ENCODE measurements around the gene GYS2. TPM values are rescaled to one million over a fixed set of nuclear protein-coding genes. Genes with fewer than 3 reads are reported as not detected.
"Not testable (repeated sequence)": the region's sequence is repeated elsewhere in the genome, so short reads cannot be mapped to it uniquely, and the experiment has no call there.

The GYS2 gene
- total RNA-seq (under 1 TPM in 1 of 2 donors, not detected in 1; 0.15 TPM), polyA plus RNA-seq (not detected)
- long read RNA-seq, donor 1, result 0 reads
- long read RNA-seq, donor 2, result 0 reads

DNA sequence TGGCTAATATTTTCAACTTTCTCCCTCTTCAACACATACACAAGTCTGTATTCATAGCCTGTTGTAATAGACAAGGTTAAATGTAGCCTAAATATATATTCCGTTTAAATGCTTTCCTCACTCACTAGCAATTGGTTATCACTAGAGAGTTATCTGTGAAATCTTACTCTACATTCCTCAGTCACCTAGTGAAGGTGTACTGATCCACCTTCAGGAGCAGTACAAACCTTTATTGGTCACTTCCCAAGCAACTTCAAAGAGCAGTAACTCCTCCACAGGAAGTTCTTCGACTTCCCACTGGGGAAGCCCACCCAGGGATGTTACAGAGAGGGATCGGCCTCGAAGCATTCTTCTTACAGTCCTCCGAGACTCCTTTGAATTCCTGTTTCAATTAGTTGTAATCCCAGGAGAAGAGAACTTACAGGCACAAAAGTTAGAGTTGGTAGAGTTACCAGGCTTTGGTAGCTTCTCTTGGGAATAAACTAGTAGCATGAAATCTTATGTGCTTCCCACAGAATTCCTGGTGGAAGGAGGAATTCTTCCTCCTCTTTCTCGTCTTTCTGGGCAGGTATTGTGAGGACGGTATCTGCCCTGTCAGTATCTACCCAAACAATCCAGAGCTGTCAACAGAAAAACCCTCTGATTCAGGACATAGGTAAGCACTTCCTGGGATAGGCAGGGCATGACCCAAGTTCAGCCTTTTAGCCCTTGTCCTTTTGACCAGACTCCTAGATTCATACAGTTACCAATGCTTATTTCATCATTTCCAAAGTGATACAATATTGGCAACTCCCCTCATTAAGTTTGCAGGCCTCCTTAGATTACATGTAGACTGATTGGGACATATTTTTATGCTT, at the start of gene GYS2:
GYS2 (minus strand) TSS at position 603 of the 857 bp plus-strand sequence; CDS start at position 348, 255 bp downstream.
- no peaks in the 10 kb centered on the region for H3K27me3 ChIP-seq (ENCODE audit: control insufficient read depth in 1 of 2, insufficient read depth in 2 of 2, low read length in 1 of 2)
- H3K27ac ChIP-seq (ENCODE audit: low read depth in 1 of 2, low read length in 2 of 2), result no peak within 1 kb of the TSS
- no peaks in the 10 kb centered on the region for H3K4me1 ChIP-seq (ENCODE audit: control insufficient read depth in 1 of 2, insufficient read depth in 2 of 2, low read length in 2 of 2)
- H3K36me3 ChIP-seq (ENCODE audit: control insufficient read depth in 1 of 2, insufficient read depth in 2 of 2, low read length in 1 of 2), result no peaks in the 10 kb centered on the region
- ATAC-seq (ENCODE audit: low FRiP score), result no peak
- H3K4me3 ChIP-seq (ENCODE audit: low read length in 2 of 2), result no peak within 1 kb of the TSS
- 59 to 63% methylated on average over 7 of the region's 7 CpGs for WGBS, 2 donors
- intact Hi-C loops (cut with DNase I), result loop anchor here (5.0 kb wide), 2 partner anchors 73 to 78 kb away; no protein-coding TSS in a partner anchor
- DNase-seq, result no peak
- H3K9me3 ChIP-seq (ENCODE audit: control insufficient read depth, low read length), result no peaks in the 10 kb centered on the region

DNA sequence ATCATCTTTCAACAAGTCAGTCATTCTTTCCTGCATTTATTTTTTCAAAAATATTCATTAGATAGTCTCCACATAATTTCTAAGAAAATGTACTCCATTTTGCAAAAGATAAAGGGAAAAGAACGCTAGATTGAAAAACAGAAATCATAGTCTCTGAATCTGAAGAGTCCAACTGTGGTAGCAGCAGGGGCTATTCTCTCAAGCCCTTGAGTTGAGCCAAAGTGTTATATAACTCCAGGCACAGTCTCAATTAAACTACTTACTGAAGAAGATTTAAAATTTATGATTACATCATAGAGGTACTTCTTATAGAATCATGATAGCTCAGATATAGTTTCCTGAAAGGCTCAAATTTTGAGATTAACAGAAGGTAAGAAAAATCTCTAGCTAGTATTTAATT, 47.2 kb upstream of the GYS2 start:
- Histone ChIP-seq H3K4me3 (ENCODE audit: low read length in 2 of 2) (no peak overlapping the region), H3K27me3 (ENCODE audit: control insufficient read depth in 1 of 2, insufficient read depth in 2 of 2, low read length in 1 of 2) (no peaks in the 10 kb centered on the region), H3K27ac (ENCODE audit: low read depth in 1 of 2, low read length in 2 of 2) (no peak overlapping the region), H3K9me3 (ENCODE audit: control insufficient read depth, low read length) (no peaks in the 10 kb centered on the region), H3K36me3 (ENCODE audit: control insufficient read depth in 1 of 2, insufficient read depth in 2 of 2, low read length in 1 of 2) (peaks cover 0 to 4% of the 10 kb centered on the region in 2 donors), H3K4me1 (ENCODE audit: control insufficient read depth in 1 of 2, insufficient read depth in 2 of 2, low read length in 2 of 2) (peaks cover 0 to 3% of the 10 kb centered on the region in 2 donors)
- 78 to 80% methylated on average over 1 of the region's 1 CpG for WGBS, 2 donors
- ATAC-seq (ENCODE audit: low FRiP score) (no peak), DNase-seq (no peak)
- intact Hi-C loops (cut with DNase I), result loop anchor here in 1 of 2 donors (10.0 kb wide), 1 partner anchor 147 kb away; the partner anchor contains the start of genes GOLT1B and RECQL

DNA sequence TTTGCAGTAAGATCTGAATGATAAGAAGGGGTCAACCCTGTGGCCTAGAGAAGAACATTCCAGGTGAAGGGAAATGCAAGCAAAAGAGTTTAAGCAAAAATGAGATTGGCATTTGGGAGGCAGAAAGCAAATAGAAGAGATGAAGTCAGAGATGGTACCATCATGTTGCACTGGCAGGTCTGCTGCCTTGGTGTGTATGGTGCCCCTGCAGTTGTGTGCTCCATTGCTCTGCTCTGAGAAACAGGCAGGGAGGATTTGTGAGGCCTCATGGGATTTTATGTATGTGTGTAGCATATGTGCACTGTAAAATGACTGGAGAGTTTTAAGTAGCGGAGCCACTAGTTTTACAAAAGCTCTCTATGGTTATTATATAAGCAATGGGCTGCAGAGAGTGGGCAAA, 46.4 kb upstream of the GYS2 start:
- WGBS, 2 donors, result 95 to 100% methylated on average over 1 of the region's 1 CpG
- DNase-seq, result no peak
- intact Hi-C loops (cut with DNase I), result loop anchor here in 1 of 2 donors (10.0 kb wide), 1 partner anchor 146 kb away; the partner anchor contains the start of genes GOLT1B and RECQL
- Histone ChIP-seq H3K27me3 (ENCODE audit: control insufficient read depth in 1 of 2, insufficient read depth in 2 of 2, low read length in 1 of 2) (no peaks in the 10 kb centered on the region), H3K9me3 (ENCODE audit: control insufficient read depth, low read length) (no peaks in the 10 kb centered on the region), H3K27ac (ENCODE audit: low read depth in 1 of 2, low read length in 2 of 2) (no peak overlapping the region), H3K4me3 (ENCODE audit: low read length in 2 of 2) (no peak overlapping the region), H3K36me3 (ENCODE audit: control insufficient read depth in 1 of 2, insufficient read depth in 2 of 2, low read length in 1 of 2) (peaks cover 0 to 4% of the 10 kb centered on the region in 2 donors), H3K4me1 (ENCODE audit: control insufficient read depth in 1 of 2, insufficient read depth in 2 of 2, low read length in 2 of 2) (peaks cover 0 to 3% of the 10 kb centered on the region in 2 donors)
- ATAC-seq (ENCODE audit: low FRiP score), result no peak

DNA sequence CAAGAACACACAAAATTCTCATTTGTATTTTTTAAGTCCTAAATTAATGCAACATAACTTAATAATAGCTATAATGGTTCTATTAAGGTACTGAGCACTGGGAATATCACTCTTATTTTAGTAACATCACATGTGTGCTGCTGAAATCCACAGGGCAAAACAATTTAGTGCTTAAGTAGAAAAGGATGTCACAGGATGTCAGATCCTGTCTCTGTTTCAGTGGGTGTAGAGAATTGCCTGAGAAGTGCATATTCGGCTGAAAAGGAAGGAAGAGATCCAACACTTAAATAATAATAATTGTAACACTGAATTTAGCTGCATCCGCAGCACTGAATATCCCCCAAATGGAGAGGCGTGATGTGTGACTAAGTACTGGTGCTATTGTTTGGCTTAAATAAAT, 44.4 kb upstream of the GYS2 start:
- intact Hi-C loops (cut with DNase I), result no loop called here
- Histone ChIP-seq H3K9me3 (ENCODE audit: control insufficient read depth, low read length) (no peaks in the 10 kb centered on the region), H3K27me3 (ENCODE audit: control insufficient read depth in 1 of 2, insufficient read depth in 2 of 2, low read length in 1 of 2) (no peaks in the 10 kb centered on the region), H3K4me3 (ENCODE audit: low read length in 2 of 2) (no peak overlapping the region), H3K36me3 (ENCODE audit: control insufficient read depth in 1 of 2, insufficient read depth in 2 of 2, low read length in 1 of 2) (peaks cover 0 to 4% of the 10 kb centered on the region in 2 donors), H3K4me1 (ENCODE audit: control insufficient read depth in 1 of 2, insufficient read depth in 2 of 2, low read length in 2 of 2) (peaks cover 0 to 3% of the 10 kb centered on the region in 2 donors), H3K27ac (ENCODE audit: low read depth in 1 of 2, low read length in 2 of 2) (no peak overlapping the region)
- ATAC-seq (ENCODE audit: low FRiP score) (no peak), DNase-seq (no peak)
- 51 to 59% methylated on average over 3 of the region's 3 CpGs for WGBS, 2 donors

DNA sequence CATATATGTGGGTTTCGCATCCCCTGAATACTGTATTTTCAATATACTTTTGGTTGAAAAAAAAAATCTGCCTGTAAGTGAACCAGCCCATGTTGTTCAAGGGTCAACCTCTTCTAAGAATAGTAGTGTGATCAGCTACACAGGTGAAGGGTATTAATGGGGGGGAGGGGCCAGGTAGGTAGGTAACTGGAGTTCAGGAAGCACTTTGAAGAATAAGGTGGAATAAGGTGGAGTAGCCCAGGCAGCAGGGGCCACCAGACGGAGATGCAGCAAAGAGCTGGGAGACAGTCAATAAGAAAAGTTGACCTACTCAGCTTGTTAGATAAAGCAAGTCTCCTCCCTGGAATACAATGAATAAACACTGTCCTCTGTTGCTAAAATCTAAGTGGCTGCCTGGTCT, 43.7 kb upstream of the GYS2 start:
- H3K9me3 ChIP-seq (ENCODE audit: control insufficient read depth, low read length), result no peaks in the 10 kb centered on the region
- no peak overlapping the region for H3K27ac ChIP-seq (ENCODE audit: low read depth in 1 of 2, low read length in 2 of 2)
- H3K4me1 ChIP-seq (ENCODE audit: control insufficient read depth in 1 of 2, insufficient read depth in 2 of 2, low read length in 2 of 2), result peaks cover 0 to 3% of the 10 kb centered on the region in 2 donors
- H3K27me3 ChIP-seq (ENCODE audit: control insufficient read depth in 1 of 2, insufficient read depth in 2 of 2, low read length in 1 of 2), result no peaks in the 10 kb centered on the region
- ATAC-seq (ENCODE audit: low FRiP score) (no peak), DNase-seq (no peak)
- WGBS, 2 donors, result 96 to 100% methylated on average over 2 of the region's 2 CpGs
- peaks cover 0 to 4% of the 10 kb centered on the region in 2 donors for H3K36me3 ChIP-seq (ENCODE audit: control insufficient read depth in 1 of 2, insufficient read depth in 2 of 2, low read length in 1 of 2)
- no peak overlapping the region for H3K4me3 ChIP-seq (ENCODE audit: low read length in 2 of 2)
- intact Hi-C loops (cut with DNase I), result no loop called here

DNA sequence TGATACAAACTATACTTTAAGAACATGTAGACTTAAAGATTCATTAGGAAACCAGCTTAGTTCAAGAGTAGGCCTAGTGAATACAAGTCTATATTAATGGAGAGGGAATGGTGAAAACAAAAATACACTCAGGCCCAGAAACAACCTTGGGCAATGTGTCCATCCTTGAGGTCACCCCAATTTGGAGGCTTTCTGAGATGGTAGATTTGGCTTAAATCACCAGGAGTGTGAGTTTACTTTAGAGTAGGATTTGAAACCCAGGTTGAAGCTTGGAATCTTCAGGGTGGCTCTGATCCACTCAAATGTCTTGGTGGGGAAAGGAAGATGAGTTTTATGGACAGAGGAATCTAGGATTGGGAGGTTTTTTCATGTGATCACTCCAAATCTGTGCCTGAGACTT, 42.5 kb upstream of the GYS2 start:
- Histone ChIP-seq H3K36me3 (ENCODE audit: control insufficient read depth in 1 of 2, insufficient read depth in 2 of 2, low read length in 1 of 2) (peaks cover 0 to 4% of the 10 kb centered on the region in 2 donors), H3K27ac (ENCODE audit: low read depth in 1 of 2, low read length in 2 of 2) (no peak overlapping the region), H3K27me3 (ENCODE audit: control insufficient read depth in 1 of 2, insufficient read depth in 2 of 2, low read length in 1 of 2) (no peaks in the 10 kb centered on the region), H3K4me1 (ENCODE audit: control insufficient read depth in 1 of 2, insufficient read depth in 2 of 2, low read length in 2 of 2) (peaks cover 0 to 3% of the 10 kb centered on the region in 2 donors), H3K4me3 (ENCODE audit: low read length in 2 of 2) (no peak overlapping the region), H3K9me3 (ENCODE audit: control insufficient read depth, low read length) (no peaks in the 10 kb centered on the region)
- ATAC-seq (ENCODE audit: low FRiP score), result no peak
- intact Hi-C loops (cut with DNase I), result no loop called here
- DNase-seq, result no peak

DNA sequence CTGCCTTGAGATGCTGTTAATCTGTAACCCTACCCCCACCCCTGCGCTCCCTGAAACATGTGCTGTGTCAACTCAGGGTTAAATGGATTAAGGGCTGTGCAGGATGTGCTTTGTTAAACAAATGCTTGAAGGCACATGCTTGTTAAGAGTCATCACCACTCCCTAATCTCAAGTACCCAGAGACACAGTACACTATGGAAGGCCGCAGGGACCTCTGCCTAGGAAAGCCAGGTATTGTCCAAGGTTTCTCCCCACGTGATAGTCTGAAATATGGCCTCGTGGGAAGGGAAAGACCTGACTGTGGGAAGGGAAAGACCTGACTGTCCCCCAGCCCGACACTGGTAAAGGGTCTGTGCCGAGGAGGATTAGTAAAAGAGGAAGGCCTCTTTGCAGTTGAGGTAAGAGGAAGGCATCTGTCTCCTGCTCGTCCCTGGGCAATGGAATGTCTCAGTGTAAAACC, 40.4 kb upstream of the GYS2 start:
- H3K27me3 ChIP-seq (ENCODE audit: control insufficient read depth in 1 of 2, insufficient read depth in 2 of 2, low read length in 1 of 2); H3K4me1 ChIP-seq (ENCODE audit: control insufficient read depth in 1 of 2, insufficient read depth in 2 of 2, low read length in 2 of 2); intact Hi-C loops (cut with DNase I); DNase-seq; H3K27ac ChIP-seq (ENCODE audit: low read depth in 1 of 2, low read length in 2 of 2); H3K4me3 ChIP-seq (ENCODE audit: low read length in 2 of 2); H3K9me3 ChIP-seq (ENCODE audit: control insufficient read depth, low read length); ATAC-seq (ENCODE audit: low FRiP score); H3K36me3 ChIP-seq (ENCODE audit: control insufficient read depth in 1 of 2, insufficient read depth in 2 of 2, low read length in 1 of 2): not testable (repeated sequence)
- 65 to 70% methylated on average over 7 of the region's 7 CpGs for WGBS, 2 donors

DNA sequence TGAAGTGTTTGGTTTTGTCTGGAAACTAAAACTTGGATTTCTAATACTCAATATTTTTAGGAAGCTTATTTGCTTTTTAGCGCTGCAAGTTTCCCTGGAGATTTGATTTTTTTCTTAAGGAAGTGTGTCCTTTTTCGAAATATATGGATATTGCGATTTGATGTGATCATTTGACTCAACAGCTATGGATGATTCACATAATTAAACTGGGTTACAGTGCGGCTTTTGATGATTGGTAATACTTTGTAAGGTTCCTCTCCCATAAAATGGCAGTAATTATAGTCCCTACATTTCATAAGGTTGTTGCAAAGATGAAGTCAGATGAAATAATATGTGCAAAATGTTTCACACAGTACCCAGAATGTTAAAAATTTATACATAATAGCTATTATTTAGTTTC, 39.9 kb upstream of the GYS2 start:
- intact Hi-C loops (cut with DNase I), result no loop called here
- Histone ChIP-seq H3K9me3 (ENCODE audit: control insufficient read depth, low read length) (no peaks in the 10 kb centered on the region), H3K27me3 (ENCODE audit: control insufficient read depth in 1 of 2, insufficient read depth in 2 of 2, low read length in 1 of 2) (no peaks in the 10 kb centered on the region), H3K4me1 (ENCODE audit: control insufficient read depth in 1 of 2, insufficient read depth in 2 of 2, low read length in 2 of 2) (no peaks in the 10 kb centered on the region), H3K4me3 (ENCODE audit: low read length in 2 of 2) (no peak overlapping the region), H3K27ac (ENCODE audit: low read depth in 1 of 2, low read length in 2 of 2) (no peak overlapping the region), H3K36me3 (ENCODE audit: control insufficient read depth in 1 of 2, insufficient read depth in 2 of 2, low read length in 1 of 2) (no peaks in the 10 kb centered on the region)
- DNase-seq, result no peak
- 95 to 99% methylated on average over 4 of the region's 4 CpGs for WGBS, 2 donors
- no peak for ATAC-seq (ENCODE audit: low FRiP score)

DNA sequence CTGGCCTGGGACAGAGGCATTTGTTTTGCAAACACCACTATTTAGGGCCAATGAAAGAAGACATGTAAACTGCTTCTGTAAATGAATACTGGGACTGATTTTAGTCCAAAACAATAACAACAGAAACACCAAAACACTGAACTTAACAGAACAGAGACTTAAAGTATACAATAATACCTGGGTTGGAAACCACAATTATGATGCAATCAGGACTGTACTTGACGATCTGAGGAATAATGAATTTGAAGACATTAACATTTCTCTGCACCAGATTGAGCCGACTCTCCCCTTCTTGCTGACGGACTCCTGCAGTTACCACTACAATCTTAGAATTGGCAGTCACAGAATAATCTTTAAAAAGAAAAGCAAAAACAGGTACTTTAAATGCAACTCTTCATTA, 39.1 kb upstream of the GYS2 start:
- intact Hi-C loops (cut with DNase I), result no loop called here
- WGBS, 2 donors, result 86 to 87% methylated on average over 3 of the region's 3 CpGs
- DNase-seq (no peak), ATAC-seq (ENCODE audit: low FRiP score) (no peak)
- Histone ChIP-seq H3K4me3 (ENCODE audit: low read length in 2 of 2) (no peak overlapping the region), H3K9me3 (ENCODE audit: control insufficient read depth, low read length) (no peaks in the 10 kb centered on the region), H3K27ac (ENCODE audit: low read depth in 1 of 2, low read length in 2 of 2) (no peak overlapping the region), H3K36me3 (ENCODE audit: control insufficient read depth in 1 of 2, insufficient read depth in 2 of 2, low read length in 1 of 2) (no peaks in the 10 kb centered on the region), H3K4me1 (ENCODE audit: control insufficient read depth in 1 of 2, insufficient read depth in 2 of 2, low read length in 2 of 2) (no peaks in the 10 kb centered on the region), H3K27me3 (ENCODE audit: control insufficient read depth in 1 of 2, insufficient read depth in 2 of 2, low read length in 1 of 2) (no peaks in the 10 kb centered on the region)

Data from aorta (tissue), 5 donors.